Stimulated activated CD4-positive, alpha-beta T cell treated with anti-CD3 and anti-CD28 coated beads, TNF-alpha, amount 100 ng/mL, for 4 hours (primary cell): ENCODE results near the gene HCFC1.
"Not testable (repeated sequence)": the region's sequence is repeated elsewhere in the genome, so short reads cannot be mapped to it uniquely, and the experiment has no call there.

Source experiments
- DNase-seq, 3 experiments: peaks; one replicate each; pipeline ENCODE4 v3.0.0-alpha.2; 2020; ENCODE audit warnings: low read depth in 3 of 3

Gene HCFC1

GRCh38 chrX:154008521-154008920 is 36.9 kb upstream of the HCFC1 start:
- DNase-seq = no peak

GRCh38 chrX:154006947-154007346 is 35.3 kb upstream of the HCFC1 start:
- DNase-seq = no peak

GRCh38 chrX:154004315-154004714 is 32.7 kb upstream of the HCFC1 start:
- DNase-seq = no peak

- DNase-seq = no peak
Observed at GRCh38 chrX:154002215-154002719, 30.6 kb upstream of the HCFC1 start.

GRCh38 chrX:154000051-154000450 is 28.4 kb upstream of the HCFC1 start:
- no peak for DNase-seq

- no peak for DNase-seq
Observed at GRCh38 chrX:153999359-154000037, 27.9 kb upstream of the HCFC1 start.

- no peak for DNase-seq
Observed at GRCh38 chrX:153995504-153995903, 23.9 kb upstream of the HCFC1 start.

GRCh38 chrX:153994398-153994797 is 22.8 kb upstream of the HCFC1 start:
- DNase-seq = not testable (repeated sequence)

- DNase-seq = no peak
Observed at GRCh38 chrX:153993978-153994377, 22.4 kb upstream of the HCFC1 start.

GRCh38 chrX:153993079-153993478 is 21.5 kb upstream of the HCFC1 start:
- no peak for DNase-seq

- no peak for DNase-seq
Observed at GRCh38 chrX:153992180-153992579, 20.6 kb upstream of the HCFC1 start.

GRCh38 chrX:153991013-153991580 is 19.5 kb upstream of the HCFC1 start:
- no peak for DNase-seq

- DNase-seq = no peak
Observed at GRCh38 chrX:153989973-153990655, 18.5 kb upstream of the HCFC1 start.

- no peak for DNase-seq
Observed at GRCh38 chrX:153988493-153988892, 16.9 kb upstream of the HCFC1 start.

GRCh38 chrX:153984351-153985178 is 12.9 kb upstream of the HCFC1 start:
- no peak for DNase-seq

GRCh38 chrX:153983321-153983801 is 11.7 kb upstream of the HCFC1 start:
- DNase-seq = no peak

- peak in 1 of 3 experiments; percentile 40 for DNase-seq
Observed at GRCh38 chrX:153981771-153982533, 10.3 kb upstream of the HCFC1 start.

GRCh38 chrX:153981231-153981630 is 9.6 kb upstream of the HCFC1 start:
- no peak for DNase-seq

- DNase-seq = not testable (repeated sequence)
Observed at GRCh38 chrX:153980394-153980793, 8.8 kb upstream of the HCFC1 start.

GRCh38 chrX:153974726-153975286 is 3.2 kb upstream of the HCFC1 start:
- no peak for DNase-seq
